ENCODE results near the gene LTO1. TPM values are rescaled to one million over a fixed set of nuclear protein-coding genes. Genes with fewer than 3 reads are reported as not detected.

LTO1 gene
- total and polyA plus RNA-seq, 4 donors: 12.4 to 27.5 (median 19.4) TPM

GRCh38 chr11:69682681-69683326 is 7.7 kb upstream of the LTO1 start:
- 90 to 91% methylated on average over 7 of the region's 7 CpGs for WGBS, 2 donors
- DNase-seq (no peak), ATAC-seq (ENCODE audit: insufficient read depth, low FRiP score) (no peak)
- Histone ChIP-seq H3K9ac (ENCODE audit: insufficient read depth in 1 of 2, low read length in 2 of 2) (no peak overlapping the region), H3K4me3 (no peak overlapping the region), H3K9me3 (ENCODE audit: control insufficient read depth in 4 of 4, insufficient read depth in 3 of 4, low read length in 3 of 4) (peaks cover 0 to 5% (median 0%) of the 10 kb centered on the region in 4 donors), H3K4me1 (ENCODE audit: control insufficient read depth in 5 of 5, insufficient read depth in 5 of 5, low read length in 5 of 5) (peaks cover 0 to 2% (median 0%) of the 10 kb centered on the region in 5 donors), H3K27ac (ENCODE audit: low read depth in 1 of 2, low read length in 1 of 2) (no peak overlapping the region), H3K27me3 (ENCODE audit: control insufficient read depth in 3 of 3, insufficient read depth in 3 of 3, low read length in 2 of 3) (no peaks in the 10 kb centered on the region), H3K36me3 (ENCODE audit: control insufficient read depth in 4 of 4, insufficient read depth in 4 of 4, low read length in 4 of 4) (no peaks in the 10 kb centered on the region)
- TF ChIP-seq CTCF (IDR thresholded peaks at IDR 0.05; ENCODE audit: control extremely low read depth, extremely low read depth): no peak

GRCh38 chr11:69682221-69682620 is 7.1 kb upstream of the LTO1 start:
- Histone ChIP-seq H3K4me1 (ENCODE audit: control insufficient read depth in 5 of 5, insufficient read depth in 5 of 5, low read length in 5 of 5) (peaks cover 0 to 2% (median 0%) of the 10 kb centered on the region in 5 donors), H3K9ac (ENCODE audit: insufficient read depth in 1 of 2, low read length in 2 of 2) (no peak overlapping the region), H3K4me3 (no peak overlapping the region), H3K36me3 (ENCODE audit: control insufficient read depth in 4 of 4, insufficient read depth in 4 of 4, low read length in 4 of 4) (no peaks in the 10 kb centered on the region), H3K9me3 (ENCODE audit: control insufficient read depth in 4 of 4, insufficient read depth in 3 of 4, low read length in 3 of 4) (peaks cover 0 to 5% (median 0%) of the 10 kb centered on the region in 4 donors), H3K27ac (ENCODE audit: low read depth in 1 of 2, low read length in 1 of 2) (no peak overlapping the region), H3K27me3 (ENCODE audit: control insufficient read depth in 3 of 3, insufficient read depth in 3 of 3, low read length in 2 of 3) (no peaks in the 10 kb centered on the region)
- DNase-seq (no peak), ATAC-seq (ENCODE audit: insufficient read depth, low FRiP score) (no peak)
- WGBS, 2 donors: 90 to 92% methylated on average over 6 of the region's 6 CpGs
- TF ChIP-seq CTCF (IDR thresholded peaks at IDR 0.05; ENCODE audit: control extremely low read depth, extremely low read depth): no peak

- H3K4me3 ChIP-seq: no peak overlapping the region
- H3K36me3 ChIP-seq (ENCODE audit: control insufficient read depth in 4 of 4, insufficient read depth in 4 of 4, low read length in 4 of 4): no peaks in the 10 kb centered on the region
- ATAC-seq (ENCODE audit: insufficient read depth, low FRiP score) (no peak), DNase-seq (no peak)
- H3K9ac ChIP-seq (ENCODE audit: insufficient read depth in 1 of 2, low read length in 2 of 2): no peak overlapping the region
- H3K4me1 ChIP-seq (ENCODE audit: control insufficient read depth in 5 of 5, insufficient read depth in 5 of 5, low read length in 5 of 5): no peaks in the 10 kb centered on the region
- no peaks in the 10 kb centered on the region for H3K9me3 ChIP-seq (ENCODE audit: control insufficient read depth in 4 of 4, insufficient read depth in 3 of 4, low read length in 3 of 4)
- no peak for TF ChIP-seq CTCF (IDR thresholded peaks at IDR 0.05; ENCODE audit: control extremely low read depth, extremely low read depth)
- no peaks in the 10 kb centered on the region for H3K27me3 ChIP-seq (ENCODE audit: control insufficient read depth in 3 of 3, insufficient read depth in 3 of 3, low read length in 2 of 3)
- H3K27ac ChIP-seq (ENCODE audit: low read depth in 1 of 2, low read length in 1 of 2): no peak overlapping the region
- 95 to 97% methylated on average over 5 of the region's 5 CpGs for WGBS, 2 donors
Measured at GRCh38 chr11:69680688-69681087, 5.5 kb upstream of the LTO1 start.

GRCh38 chr11:69677749-69678148 is 2.6 kb upstream of the LTO1 start:
- no peak for DNase-seq
- ATAC-seq (ENCODE audit: insufficient read depth, low FRiP score): no peak
- TF ChIP-seq CTCF (IDR thresholded peaks at IDR 0.05; ENCODE audit: control extremely low read depth, extremely low read depth): no peak
- H3K36me3 ChIP-seq (ENCODE audit: control insufficient read depth in 4 of 4, insufficient read depth in 4 of 4, low read length in 4 of 4): no peaks in the 10 kb centered on the region
- no peak overlapping the region for H3K4me3 ChIP-seq
- H3K9me3 ChIP-seq (ENCODE audit: control insufficient read depth in 4 of 4, insufficient read depth in 3 of 4, low read length in 3 of 4): no peaks in the 10 kb centered on the region
- H3K9ac ChIP-seq (ENCODE audit: insufficient read depth in 1 of 2, low read length in 2 of 2): no peak overlapping the region
- H3K27me3 ChIP-seq (ENCODE audit: control insufficient read depth in 3 of 3, insufficient read depth in 3 of 3, low read length in 2 of 3): no peaks in the 10 kb centered on the region
- H3K4me1 ChIP-seq (ENCODE audit: control insufficient read depth in 5 of 5, insufficient read depth in 5 of 5, low read length in 5 of 5): peaks cover 4 to 9% (median 6%) of the 10 kb centered on the region in 5 donors
- no peak overlapping the region for H3K27ac ChIP-seq (ENCODE audit: low read depth in 1 of 2, low read length in 1 of 2)
- 61 to 82% methylated on average over 2 of the region's 2 CpGs for WGBS, 2 donors
